ENCODE results near the gene PML.
"Not testable (repeated sequence)": the region's sequence is repeated elsewhere in the genome, so short reads cannot be mapped to it uniquely, and the experiment has no call there.

The PML gene

GRCh38 chr15:74040109-74040850 is 45.8 kb downstream of the PML start:
- DNase-seq (ENCODE audit: low read depth): no peak

- DNase-seq (ENCODE audit: low read depth): no peak
These were observed 46.8 kb downstream of the PML start for GRCh38 chr15:74041311-74041756.

GRCh38 chr15:74041777-74042435 is 47.4 kb downstream of the PML start:
- no peak for DNase-seq (ENCODE audit: low read depth)

- no peak for DNase-seq (ENCODE audit: low read depth)
These were observed 48.3 kb downstream of the PML start for GRCh38 chr15:74042603-74043424.

- DNase-seq (ENCODE audit: low read depth): no peak
These were observed 49.1 kb downstream of the PML start for GRCh38 chr15:74043425-74044266.

GRCh38 chr15:74044267-74045110 is 50.0 kb downstream of the PML start:
- DNase-seq (ENCODE audit: low read depth): no peak

GRCh38 chr15:74045184-74045583 is 50.7 kb downstream of the PML start:
- DNase-seq (ENCODE audit: low read depth): no peak

GRCh38 chr15:74045636-74046274 is 51.2 kb downstream of the PML start:
- no peak for DNase-seq (ENCODE audit: low read depth)

- DNase-seq (ENCODE audit: low read depth): no peak
These were observed 51.8 kb downstream of the PML start for GRCh38 chr15:74046275-74046674.

GRCh38 chr15:74050127-74050526 is 55.6 kb downstream of the PML start:
- DNase-seq (ENCODE audit: low read depth): no peak

- DNase-seq (ENCODE audit: low read depth): no peak
These were observed 56.2 kb downstream of the PML start for GRCh38 chr15:74050556-74051234.

- DNase-seq (ENCODE audit: low read depth): not testable (repeated sequence)
These were observed 58.0 kb downstream of the PML start for GRCh38 chr15:74052271-74053260.

GRCh38 chr15:74053517-74053916 is 59.0 kb downstream of the PML start:
- DNase-seq (ENCODE audit: low read depth): no peak

GRCh38 chr15:74053941-74054529 is 59.5 kb downstream of the PML start:
- peak; percentile 46 for DNase-seq (ENCODE audit: low read depth)

- no peak for DNase-seq (ENCODE audit: low read depth)
These were observed 61.3 kb downstream of the PML start for GRCh38 chr15:74055804-74056203.

GRCh38 chr15:74056330-74056729 is 61.8 kb downstream of the PML start:
- DNase-seq (ENCODE audit: low read depth): not testable (repeated sequence)

- not testable (repeated sequence) for DNase-seq (ENCODE audit: low read depth)
These were observed 64.7 kb downstream of the PML start for GRCh38 chr15:74059050-74059833.
